ENCODE data around the gene AP1M1. TPM values are rescaled to one million over a fixed set of nuclear protein-coding genes. Genes with fewer than 3 reads are reported as not detected.

Gene AP1M1
- total and polyA plus RNA-seq, 2 of the 4 experiments (the other 2 are of a cell fraction), result 85.1 to 99.1 TPM

GRCh38 chr19:16191216-16191908 is 6.3 kb upstream of the AP1M1 start:
- no peak overlapping the region for H2BK5ac ChIP-seq (ENCODE audit: low read depth, low read length, poor library complexity, severe bottlenecking)
- no peaks in the 10 kb centered on the region for H3K9me3 ChIP-seq (ENCODE audit: control insufficient read depth, insufficient read depth, low read length)
- TF ChIP-seq CTCF (conservative IDR thresholded peaks at IDR 0.05; ENCODE audit: low read depth, low read length) (no peak), RFX5 (IDR thresholded peaks at IDR 0.05; ENCODE audit: low read depth, low read length) (no peak), MAZ (IDR thresholded peaks at IDR 0.05; ENCODE audit: borderline replicate concordance, low read depth, low read length) (no peak), MXI1 (IDR thresholded peaks at IDR 0.05; ENCODE audit: borderline replicate concordance, low read depth, low read length) (no peak), BHLHE40 (IDR thresholded peaks at IDR 0.05; ENCODE audit: low read depth, low read length) (no peak), MAFK (IDR thresholded peaks at IDR 0.05; ENCODE audit: low read depth, low read length) (no peak), FOS (IDR thresholded peaks at IDR 0.05; ENCODE audit: low read depth, low read length) (no peak), CEBPB (IDR thresholded peaks at IDR 0.05; ENCODE audit: low read depth, low read length) (no peak), POLR2A (IDR thresholded peaks at IDR 0.05; ENCODE audit: low read depth, low read length) (no peak), RCOR1 (IDR thresholded peaks at IDR 0.05; ENCODE audit: insufficient replicate concordance, low read length) (no peak), ELK1 (IDR thresholded peaks at IDR 0.05; ENCODE audit: borderline replicate concordance, low read depth, low read length) (no peak), RAD21 (IDR thresholded peaks at IDR 0.05; ENCODE audit: low read length) (no peak), NFE2L2 (IDR thresholded peaks at IDR 0.05; ENCODE audit: low read depth, low read length) (no peak), SMC3 (IDR thresholded peaks at IDR 0.05; ENCODE audit: low read depth, low read length) (no peak), CHD1 (IDR thresholded peaks at IDR 0.05; ENCODE audit: low read depth, low read length) (no peak)
- TF ChIP-seq, protein P1, sequence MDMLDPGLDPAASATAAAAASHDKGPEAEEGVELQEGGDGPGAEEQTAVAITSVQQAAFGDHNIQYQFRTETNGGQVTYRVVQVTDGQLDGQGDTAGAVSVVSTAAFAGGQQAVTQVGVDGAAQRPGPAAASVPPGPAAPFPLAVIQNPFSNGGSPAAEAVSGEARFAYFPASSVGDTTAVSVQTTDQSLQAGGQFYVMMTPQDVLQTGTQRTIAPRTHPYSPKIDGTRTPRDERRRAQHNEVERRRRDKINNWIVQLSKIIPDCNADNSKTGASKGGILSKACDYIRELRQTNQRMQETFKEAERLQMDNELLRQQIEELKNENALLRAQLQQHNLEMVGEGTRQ (IDR thresholded peaks at IDR 0.05; ENCODE audit: low read depth, low read length), result no peak
- TSS peak; percentile 80 for BruUV-seq (replicated peaks)
- no peak overlapping the region for H2BK20ac ChIP-seq (ENCODE audit: low read depth, low read length)
- H2AK9ac ChIP-seq (replicated peaks; ENCODE audit: low read depth, low read length, poor library complexity), result no peak overlapping the region
- peaks cover 6% of the 10 kb centered on the region; the same call in 1 of the 2 replicates for H4K20me1 ChIP-seq (ENCODE audit: insufficient read depth, low read length)
- H2BK15ac ChIP-seq (ENCODE audit: low read depth, low read length), result no peak overlapping the region
- dilution Hi-C loops (cut with HindIII; ENCODE audit: low sequenced_read_pairs, unreplicated experiment) (no loop called here), intact Hi-C loops (cut with micrococcal nuclease) (no loop called here), in situ Hi-C loops (cut with MboI; ENCODE audit: low sequenced_read_pairs) (loop anchor here (25.0 kb wide), 4 partner anchors 354 to 1079 kb away; partner anchors contain the start of genes AKAP8L, CYP4F3 and SYDE1)
- peaks cover 14 to 40% of the 10 kb centered on the region in 2 experiments for H3K79me1 ChIP-seq (ENCODE audit: low read depth in 1 of 2, low read length in 2 of 2)
- H3K27ac ChIP-seq (ENCODE audit: insufficient read depth, low read length), result no peak overlapping the region
- no peak overlapping the region for H2AK5ac ChIP-seq (ENCODE audit: low read depth, low read length)
- H4K5ac ChIP-seq (ENCODE audit: low read depth, low read length), result no peak overlapping the region
- no peak overlapping the region for H3K4me3 ChIP-seq (ENCODE audit: insufficient read depth, low read depth, low read length)
- ATAC-seq (ENCODE audit: low read depth) (no peak), DNase-seq (no peak)
- CTCF ChIA-PET, result no interaction called here
- 89% methylated on average over 7 of the region's 16 CpGs; no CpG with 5 or more reads in 1 of the 2 experiments for WGBS, 2 experiments (ENCODE audit: extremely low coverage in 2 of 2, insufficient read length in 1 of 2)
- no peak overlapping the region for H3K18ac ChIP-seq (ENCODE audit: low read depth, low read length)
- POLR2A ChIA-PET (ENCODE audit: unreplicated experiment), result no interaction called here
- H2BK120ac ChIP-seq (ENCODE audit: low read depth, low read length), result no peak overlapping the region
- H4K91ac ChIP-seq (ENCODE audit: insufficient read depth, low read depth, low read length), result no peak overlapping the region
- no peak overlapping the region for H3K4me2 ChIP-seq (ENCODE audit: low read depth, low read length)
- H3K14ac ChIP-seq (replicated peaks; ENCODE audit: low read depth, low read length), result no peak overlapping the region
- H3K23ac ChIP-seq (ENCODE audit: low read depth, low read length), result no peak overlapping the region
- no peak overlapping the region for H3K9ac ChIP-seq (ENCODE audit: low read depth, low read length)
- no peak overlapping the region for H2AFZ ChIP-seq (replicated peaks; ENCODE audit: low read length, poor library complexity)
- no peaks in the 10 kb centered on the region for H3K27me3 ChIP-seq (ENCODE audit: control insufficient read depth, insufficient read depth, low read length)
- peaks cover 7% of the 10 kb centered on the region; the same call in 1 of the 2 replicates for H3K9me1 ChIP-seq (ENCODE audit: insufficient read depth, low read length)
- H3K4ac ChIP-seq (ENCODE audit: low read depth, low read length), result no peak overlapping the region
- no peak overlapping the region for H4K8ac ChIP-seq (ENCODE audit: low read depth in 2 of 2, low read length in 2 of 2)
- peaks cover 35% of the 10 kb centered on the region for H3K36me3 ChIP-seq (ENCODE audit: control insufficient read depth, insufficient read depth, low read length)
- H3K56ac ChIP-seq (ENCODE audit: extremely low read depth, insufficient read depth, low read length), result no peak overlapping the region
- H3K4me1 ChIP-seq (ENCODE audit: control insufficient read depth, insufficient read depth, low read length), result no peaks in the 10 kb centered on the region

Measured in IMR-90 (cell line).